Right ventricle myocardium superior (tissue), 1 donor: ENCODE measurements around the gene CBR4. TPM values are rescaled to one million over a fixed set of nuclear protein-coding genes. Genes with fewer than 3 reads are reported as not detected.
"Not testable (repeated sequence)": the region's sequence is repeated elsewhere in the genome, so short reads cannot be mapped to it uniquely, and the experiment has no call there.

Experiments used
- ATAC-seq: fragments of 200-7000 bp; cut with Tn5 transposase; one replicate; pipeline ENCODE4 v1.9.1; 2020; ENCODE audit warnings: mild to moderate bottlenecking; ENCODE audit not compliant: poor library complexity
- DNase-seq: peaks from one replicate; pipeline ENCODE4 v3.0.0-alpha.2; 2020
- intact Hi-C: fragments of 100-400 bp; cut with DNase I; formaldehyde crosslinking; loops from one replicate; pipeline ENCODE4 v1.11.2; 2022
- total RNA-seq: library from RNA; stranded (reverse); fragmentation: NEBNext Ultra II Directional; extraction: Animal tissue kit (Norgen Biotek cat#: 25700); gene quantifications from one replicate; pipeline ENCODE4 v1.2.1, GENCODE V29; 2021
- donor health status: DM: no; HTN: yes; CAD: no; lungs with severe emphysema.

The CBR4 gene
- total RNA-seq, 1 donor from 2014 or later: 23.5 TPM

DNA sequence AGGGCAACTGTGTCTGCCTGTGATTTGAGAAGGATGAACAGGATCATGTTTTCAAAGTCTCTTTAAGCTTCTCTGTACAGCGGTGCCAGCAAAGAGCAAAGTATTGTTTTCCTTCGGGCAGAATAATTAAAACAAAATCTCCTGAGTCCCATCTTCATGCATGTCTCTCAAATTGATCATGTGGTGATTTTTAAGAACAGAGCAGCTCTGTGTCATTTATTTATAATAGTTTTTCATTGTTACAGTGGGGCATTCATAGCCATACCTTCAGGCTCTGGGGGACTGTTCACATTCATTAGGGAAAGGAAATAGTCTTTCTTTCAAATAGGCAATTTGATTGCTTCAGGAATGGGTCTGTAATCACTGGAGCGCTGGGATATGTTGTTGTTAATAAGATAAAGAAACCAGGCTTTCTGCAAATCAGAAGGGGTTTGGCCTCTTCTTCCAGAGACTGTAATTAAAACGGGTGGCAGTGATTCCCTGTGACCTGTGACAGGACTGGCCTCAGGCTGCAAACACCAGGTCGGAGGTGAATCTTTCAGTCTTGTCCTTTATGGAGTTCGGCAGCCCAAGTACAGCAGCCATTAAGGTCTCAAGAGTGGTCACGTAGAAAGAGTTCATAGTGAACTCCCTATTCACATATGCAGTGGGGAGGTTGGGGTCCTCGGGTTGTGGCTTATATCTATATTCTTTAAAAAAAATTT, 29.3 kb upstream of the CBR4 start:
- no peak for DNase-seq
- intact Hi-C loops: no loop called here
- ATAC-seq: no peak

GRCh38 chr4:169037506-169037905, 27.5 kb upstream of the CBR4 start:
- intact Hi-C loops: no loop called here
- ATAC-seq (no peak), DNase-seq (no peak)

DNA sequence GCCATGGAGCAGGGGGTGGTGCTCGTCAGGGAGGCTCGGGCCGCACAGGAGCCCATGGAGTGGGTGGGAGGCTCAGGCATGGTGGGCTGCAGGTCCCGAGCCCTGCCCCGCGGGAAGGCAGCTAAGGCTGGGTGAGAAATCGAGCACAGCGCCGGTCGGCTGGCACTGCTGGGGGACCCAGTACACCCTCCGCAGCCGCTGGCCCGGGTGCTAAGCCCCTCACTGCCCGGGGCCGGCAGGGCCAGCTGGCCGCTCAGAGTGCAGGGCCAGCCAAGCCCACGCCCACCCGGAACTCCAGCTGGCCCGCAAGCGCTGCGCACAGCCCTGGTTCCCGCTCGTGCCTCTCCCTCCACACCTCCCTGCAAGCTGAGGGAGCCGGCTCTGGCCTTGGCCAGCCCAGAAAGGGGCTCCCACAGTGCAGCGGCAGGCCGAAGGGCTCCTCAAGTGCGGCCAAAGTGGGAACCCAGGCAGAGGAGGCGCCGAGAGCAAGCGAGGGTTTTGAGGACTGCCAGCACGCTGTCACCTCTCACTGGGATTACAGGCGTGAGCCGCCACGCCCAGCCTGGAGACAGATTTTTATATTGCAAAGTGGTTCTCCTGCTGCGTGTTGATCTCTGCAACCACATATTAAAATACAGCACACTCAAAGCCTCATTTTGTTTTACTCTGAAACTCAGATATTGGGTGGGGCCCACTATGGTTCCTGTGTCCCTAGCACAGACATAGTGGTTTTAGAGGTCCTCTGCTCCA, 26.0 kb upstream of the CBR4 start:
- intact Hi-C loops, ATAC-seq: not testable (repeated sequence)

GRCh38 chr4:169033660-169034059, 23.6 kb upstream of the CBR4 start:
- intact Hi-C loops: no loop called here
- no peak for ATAC-seq
- DNase-seq: no peak

More for the DNA sequence above, 26.0 kb upstream of the CBR4 start:
- not testable (repeated sequence) for DNase-seq

DNA sequence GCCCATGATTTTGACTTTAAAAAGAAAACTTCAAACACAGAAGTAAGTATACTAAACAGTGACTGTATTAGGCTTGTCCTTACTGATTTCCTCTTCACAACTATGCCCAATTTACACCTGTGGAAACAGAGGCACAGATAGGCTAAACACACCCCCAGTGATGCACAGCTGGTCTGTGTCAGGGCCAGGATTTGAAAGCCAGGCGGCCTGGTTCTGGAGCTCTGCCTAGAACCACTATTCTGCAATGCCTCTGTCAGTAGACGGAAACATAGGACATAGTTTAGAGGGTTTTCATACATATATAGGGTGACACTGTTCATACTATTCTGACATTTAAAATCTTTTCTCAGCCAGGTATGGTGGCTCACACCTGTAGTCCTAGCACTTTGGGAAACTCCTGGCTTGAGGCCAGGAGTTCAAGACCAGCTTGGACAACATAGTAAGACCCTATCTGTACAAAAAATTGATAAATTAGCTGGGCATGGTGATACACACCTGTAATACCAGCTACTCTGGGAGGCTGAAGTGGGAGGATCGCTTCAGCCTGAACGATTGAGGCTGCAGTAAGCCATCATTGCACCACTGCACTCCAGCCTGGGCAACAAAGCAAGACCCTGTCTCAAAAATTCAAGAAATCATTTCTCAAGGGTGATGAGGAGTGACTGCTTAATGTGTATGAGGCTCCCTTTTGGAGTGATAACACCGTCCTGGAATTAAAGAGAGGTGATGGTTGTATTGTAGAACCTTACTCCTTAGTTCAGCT, 23.0 kb upstream of the CBR4 start:
- no peak for ATAC-seq
- intact Hi-C loops: no loop called here
- no peak for DNase-seq

DNA sequence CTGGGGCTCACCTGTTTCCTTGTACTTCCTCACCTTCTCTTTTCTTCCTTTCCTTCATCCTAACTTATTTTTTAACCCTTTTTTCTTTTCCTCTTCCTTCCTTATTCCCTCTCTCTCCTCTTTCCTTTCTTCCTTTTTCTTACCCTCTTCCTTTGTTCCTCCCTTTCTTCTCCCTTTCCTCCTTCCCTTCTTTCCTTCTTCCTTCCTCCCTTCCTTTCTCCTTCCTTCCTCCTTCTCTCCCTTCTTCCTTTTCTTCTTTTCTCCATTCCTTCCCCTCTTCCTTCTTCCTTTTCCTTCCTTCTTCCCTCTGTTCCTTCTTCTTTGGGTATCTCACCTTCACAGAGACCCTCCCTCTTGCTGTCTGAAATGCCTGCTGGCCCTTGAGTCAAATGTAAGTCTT, 22.1 kb upstream of the CBR4 start:
- DNase-seq: no peak
- intact Hi-C loops: no loop called here
- no peak for ATAC-seq

DNA sequence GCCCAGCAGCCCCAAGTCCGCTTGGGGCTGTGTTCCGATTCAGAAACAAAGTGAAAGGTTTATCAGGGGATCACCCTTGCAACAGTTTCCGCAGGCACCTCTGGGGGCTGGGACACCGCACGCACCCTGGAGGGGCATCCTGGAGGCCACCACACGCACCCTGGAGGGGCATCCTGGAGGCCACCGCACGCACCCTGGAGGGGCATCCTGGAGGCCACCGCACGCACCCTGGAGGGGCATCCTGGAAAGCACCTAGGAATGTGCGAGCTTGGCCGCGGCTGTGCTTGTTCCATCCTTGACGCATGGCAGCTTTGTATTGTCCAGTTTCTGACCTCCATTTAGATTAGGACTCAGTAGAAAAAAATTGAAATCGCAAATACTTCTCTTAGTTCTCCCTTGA, 21.3 kb upstream of the CBR4 start:
- intact Hi-C loops: no loop called here
- DNase-seq (no peak), ATAC-seq (no peak)

DNA sequence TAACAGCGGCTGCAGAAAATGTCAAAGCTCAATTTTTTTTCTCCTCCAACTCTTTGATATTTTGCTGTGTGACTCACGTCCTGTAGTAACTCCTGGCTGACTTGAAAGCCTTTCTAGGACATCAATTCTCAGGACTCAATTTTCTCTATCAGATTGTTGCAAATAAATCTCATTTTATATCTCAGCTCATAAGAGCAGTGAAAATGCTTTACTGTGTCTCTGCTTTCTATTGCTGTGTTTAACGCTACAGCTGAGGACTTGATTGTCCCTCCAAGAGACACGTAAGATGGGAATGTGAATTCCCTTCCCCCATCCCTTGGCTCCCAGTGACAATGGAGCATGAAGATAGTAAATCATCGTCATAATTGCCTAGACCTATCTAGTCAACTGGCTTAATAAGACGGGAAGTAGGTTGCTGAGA, 20.5 kb upstream of the CBR4 start:
- no peak for DNase-seq
- intact Hi-C loops: no loop called here
- no peak for ATAC-seq

DNA sequence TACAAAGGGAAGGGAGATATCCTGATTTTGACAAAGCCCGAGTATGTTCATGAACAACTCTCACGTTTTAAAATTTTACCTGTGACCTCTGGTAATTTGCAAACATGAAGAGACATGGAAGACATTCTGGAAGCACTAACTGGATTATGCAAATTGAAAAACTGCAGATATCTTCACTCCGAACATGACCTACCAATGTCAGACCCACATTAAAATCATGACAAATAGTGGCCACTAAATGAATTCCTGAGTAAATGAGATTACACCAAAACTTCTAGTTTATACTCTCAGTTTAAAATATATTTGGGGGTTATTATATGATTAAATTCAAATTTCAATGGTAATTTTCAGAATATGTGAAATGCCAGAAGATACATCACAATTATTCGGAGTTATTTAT, 19.9 kb upstream of the CBR4 start:
- intact Hi-C loops: loop anchor here (5.0 kb wide), 1 partner anchor 457 kb away; no protein-coding TSS in a partner anchor
- ATAC-seq (no peak), DNase-seq (no peak)

- intact Hi-C loops: loop anchor here (5.0 kb wide), 1 partner anchor 460 kb away; no protein-coding TSS in a partner anchor
Observed at GRCh38 chr4:169027663-169028062, 17.6 kb upstream of the CBR4 start.

DNA sequence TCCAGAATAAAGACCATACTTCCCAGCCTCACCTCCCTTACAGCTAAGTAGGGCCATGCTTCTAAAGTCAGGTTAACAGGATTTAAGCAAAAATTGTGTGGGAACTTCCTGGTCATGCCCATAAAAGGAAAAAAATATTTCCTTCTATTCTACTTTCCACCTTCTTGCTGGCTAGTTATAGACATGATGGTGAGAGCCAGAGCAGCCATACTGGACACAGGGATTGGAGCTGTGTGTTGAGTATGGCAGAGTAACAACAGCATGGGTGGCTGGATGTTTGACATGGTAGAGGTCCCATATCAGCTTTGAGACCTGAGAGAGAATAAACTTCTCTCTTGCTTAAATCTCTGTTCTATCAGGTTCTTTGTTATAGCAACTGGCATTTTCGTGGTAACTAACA, 15.1 kb upstream of the CBR4 start:
- intact Hi-C loops: loop anchor here (5.0 kb wide), 1 partner anchor 462 kb away; no protein-coding TSS in a partner anchor
- ATAC-seq: no peak
- no peak for DNase-seq

More at GRCh38 chr4:169027663-169028062, 17.6 kb upstream of the CBR4 start:
- no peak for DNase-seq
- ATAC-seq: no peak

DNA sequence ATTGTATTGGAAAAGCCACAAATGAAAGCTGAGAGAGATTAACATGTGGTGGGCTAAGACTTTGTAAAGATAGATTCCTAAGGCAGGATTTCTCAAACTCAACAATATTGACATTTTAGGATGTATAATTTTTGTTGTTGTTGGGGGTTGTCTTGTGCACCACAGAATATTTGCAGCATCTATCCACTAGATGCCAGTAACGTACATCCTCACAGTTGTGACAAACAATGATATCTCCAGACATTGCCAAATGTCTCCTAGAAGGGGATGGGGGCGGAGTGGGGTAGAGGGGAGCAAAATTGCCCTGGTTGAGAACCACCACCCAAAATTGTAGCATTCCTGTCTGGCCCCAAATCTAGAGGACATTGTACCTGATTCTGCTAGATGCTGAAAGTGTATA, 14.7 kb upstream of the CBR4 start:
- DNase-seq (no peak), ATAC-seq (peak; percentile 84)
- intact Hi-C loops: loop anchor here (5.0 kb wide), 1 partner anchor 463 kb away; no protein-coding TSS in a partner anchor

- intact Hi-C loops: no loop called here
- ATAC-seq (no peak), DNase-seq (no peak)
Observed at GRCh38 chr4:169018406-169018805, 8.4 kb upstream of the CBR4 start.

- intact Hi-C loops: no loop called here
- ATAC-seq (no peak), DNase-seq (no peak)
Observed at GRCh38 chr4:169017971-169018370, 7.9 kb upstream of the CBR4 start.

GRCh38 chr4:169015186-169015623, 5.2 kb upstream of the CBR4 start:
- DNase-seq (peak; percentile 73), ATAC-seq (peak; percentile 39)

GRCh38 chr4:169014586-169014985, 4.5 kb upstream of the CBR4 start:
- DNase-seq (no peak), ATAC-seq (no peak)
- intact Hi-C loops: no loop called here

More at GRCh38 chr4:169015186-169015623, 5.2 kb upstream of the CBR4 start:
- intact Hi-C loops: no loop called here

- DNase-seq (no peak), ATAC-seq (no peak)
- intact Hi-C loops: no loop called here
Observed at GRCh38 chr4:169013396-169013795, 3.3 kb upstream of the CBR4 start.

DNA sequence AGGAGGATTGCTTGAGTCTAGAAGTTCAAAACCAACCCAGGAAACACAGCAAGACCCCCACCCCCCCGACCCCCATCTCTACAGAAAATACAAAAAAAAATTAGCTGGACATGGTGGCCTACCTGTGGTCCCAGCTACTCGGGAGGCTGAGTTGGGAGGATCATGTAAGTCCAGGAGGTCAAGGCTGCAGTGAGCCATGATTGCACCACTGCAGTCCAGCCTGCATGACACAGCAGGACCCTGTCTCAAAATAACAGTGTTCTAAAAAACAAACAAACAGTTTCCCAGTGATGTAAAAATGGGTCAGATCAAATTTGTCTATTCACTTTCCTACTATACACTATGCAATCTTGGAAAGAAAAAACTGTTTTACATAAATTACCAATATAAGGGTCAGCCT, 2.0 kb upstream of the CBR4 start:
- intact Hi-C loops: no loop called here
- DNase-seq (no peak), ATAC-seq (no peak)
